ENCODE data around the gene SEC22B. TPM values are rescaled to one million over a fixed set of nuclear protein-coding genes. Genes with fewer than 3 reads are reported as not detected.
"Not testable (repeated sequence)": the region's sequence is repeated elsewhere in the genome, so short reads cannot be mapped to it uniquely, and the experiment has no call there.

SEC22B gene
- total RNA-seq, 2 donors from 2014 or later: 23.9 to 29.7 TPM

DNA sequence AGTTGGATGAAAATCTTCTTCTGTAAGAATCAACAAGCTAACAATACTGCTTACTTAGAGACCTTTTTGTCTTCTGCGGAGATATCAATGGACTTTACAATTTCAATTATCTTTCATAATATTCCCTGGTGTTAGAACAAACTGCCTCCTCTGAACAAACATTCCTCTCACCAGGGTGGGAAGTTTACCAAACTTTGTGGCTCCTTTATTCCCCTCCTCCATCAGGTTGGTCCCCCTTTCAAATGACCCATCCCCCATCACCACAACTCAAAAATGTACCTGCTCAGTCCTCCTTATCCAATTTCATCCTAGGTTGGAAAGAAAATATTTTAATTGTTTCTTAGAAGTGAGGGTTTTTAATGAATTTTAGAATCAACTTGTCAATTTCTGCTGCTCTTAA is 40.2 kb downstream of the SEC22B start:
- ATAC-seq; H3K27me3 Mint-ChIP-seq; H3K4me3 Mint-ChIP-seq; H3K27ac Mint-ChIP-seq; H3K36me3 Mint-ChIP-seq; H3K9me3 Mint-ChIP-seq; DNase-seq (ENCODE audit: low spot score): not testable (repeated sequence)
- H3K4me1 Mint-ChIP-seq (ENCODE audit: low read depth in 2 of 2): peaks cover 9 to 10% of the 10 kb centered on the region in 2 donors

- DNase-seq (ENCODE audit: low spot score); H3K36me3 Mint-ChIP-seq; H3K27me3 Mint-ChIP-seq; H3K4me1 Mint-ChIP-seq (ENCODE audit: low read depth in 2 of 2); H3K27ac Mint-ChIP-seq; H3K4me3 Mint-ChIP-seq; H3K9me3 Mint-ChIP-seq: not testable (repeated sequence)
- peak in 1 of 2 donors; percentile 31 for ATAC-seq
Observed at GRCh38 chr1:120133928-120134325, 42.4 kb downstream of the SEC22B start.

DNA sequence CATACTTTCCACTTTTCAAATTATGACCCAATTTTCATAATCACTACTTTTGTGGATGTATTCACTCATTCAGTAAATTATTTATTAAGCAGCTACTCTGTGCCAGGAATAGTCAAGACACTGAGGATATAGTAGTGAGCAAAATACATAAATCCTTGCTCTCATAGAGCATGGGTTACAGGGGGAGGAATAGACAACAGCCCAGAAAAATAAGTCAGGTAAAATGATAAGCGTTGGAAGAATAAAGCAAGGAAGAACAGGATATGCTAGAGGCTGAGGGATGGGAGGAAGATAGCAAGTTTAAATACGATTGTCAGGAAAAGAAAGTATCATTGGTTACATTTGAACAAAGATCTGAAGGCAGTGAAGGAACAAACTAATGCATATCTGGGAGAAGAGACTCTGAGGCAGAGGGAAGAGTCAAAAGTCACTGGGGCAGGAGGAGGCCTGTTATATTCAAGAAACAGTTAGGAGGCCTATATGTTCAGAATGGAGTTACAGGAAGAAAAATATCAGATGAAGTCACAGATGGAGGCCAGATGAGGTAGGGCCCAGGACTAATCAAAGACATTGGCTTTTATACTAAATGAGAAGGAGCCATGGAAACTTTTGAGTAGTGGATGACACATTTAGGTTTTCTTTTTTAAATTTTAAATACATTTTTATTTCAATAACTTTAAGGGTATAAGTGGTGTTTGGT is 42.9 kb downstream of the SEC22B start:
- H3K4me1 Mint-ChIP-seq (ENCODE audit: low read depth in 2 of 2): peaks cover 6% of the 10 kb centered on the region in 2 donors
- ATAC-seq (peak in 1 of 2 donors; percentile 36), DNase-seq (ENCODE audit: low spot score) (no peak)

DNA sequence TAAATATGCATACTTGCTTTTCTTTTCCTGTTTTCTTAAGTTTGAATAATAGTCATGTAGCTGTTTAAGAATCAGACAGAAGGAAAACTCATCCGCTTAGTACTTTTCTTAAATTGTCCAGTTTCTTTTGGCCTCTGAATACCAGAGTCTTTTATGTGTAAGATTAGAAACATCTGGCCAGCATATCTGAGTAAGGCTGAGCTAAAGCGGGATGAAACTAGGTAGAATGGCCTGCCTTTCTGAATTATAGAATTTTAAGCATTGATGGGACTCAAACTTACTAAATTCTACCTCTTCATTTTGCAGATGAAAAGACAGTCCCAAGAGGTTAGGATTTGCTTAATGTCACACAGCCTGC is 43.9 kb downstream of the SEC22B start:
- not testable (repeated sequence) for H3K36me3 Mint-ChIP-seq; DNase-seq (ENCODE audit: low spot score); ATAC-seq; H3K27me3 Mint-ChIP-seq; H3K4me1 Mint-ChIP-seq (ENCODE audit: low read depth in 2 of 2); H3K9me3 Mint-ChIP-seq; H3K4me3 Mint-ChIP-seq; H3K27ac Mint-ChIP-seq

More for the DNA sequence above, 42.9 kb downstream of the SEC22B start:
- Mint-ChIP-seq H3K27ac (no peak overlapping the region), H3K9me3 (no peaks in the 10 kb centered on the region), H3K27me3 (no peaks in the 10 kb centered on the region), H3K4me3 (no peak overlapping the region), H3K36me3 (no peaks in the 10 kb centered on the region)

GRCh38 chr1:120131611-120132405 is 44.5 kb downstream of the SEC22B start:
- peak; percentile 68 to 76 for ATAC-seq
- H3K36me3 Mint-ChIP-seq; H3K4me1 Mint-ChIP-seq (ENCODE audit: low read depth in 2 of 2); H3K27me3 Mint-ChIP-seq; H3K27ac Mint-ChIP-seq; H3K4me3 Mint-ChIP-seq; H3K9me3 Mint-ChIP-seq; DNase-seq (ENCODE audit: low spot score): not testable (repeated sequence)

DNA sequence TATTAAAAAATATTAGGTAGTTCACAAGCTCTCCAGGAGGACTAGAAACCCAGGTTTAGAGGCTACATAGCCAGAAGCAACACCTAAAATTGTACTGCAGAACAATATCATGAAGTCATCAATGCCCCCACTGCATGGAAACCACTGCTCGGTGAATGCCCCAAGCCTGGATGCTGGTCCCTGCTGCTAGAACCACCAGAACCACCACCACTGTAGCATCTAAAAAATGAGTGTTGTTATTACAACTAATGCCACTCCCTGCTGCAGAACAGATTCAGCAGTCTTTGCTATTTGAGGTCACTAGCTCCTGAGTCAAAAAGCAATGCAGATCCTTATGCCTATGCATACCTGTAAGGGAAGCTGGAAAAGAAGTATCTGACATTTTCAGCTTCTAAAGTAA is 48.4 kb downstream of the SEC22B start:
- DNase-seq (ENCODE audit: low spot score); ATAC-seq; H3K4me3 Mint-ChIP-seq; H3K27me3 Mint-ChIP-seq; H3K27ac Mint-ChIP-seq; H3K36me3 Mint-ChIP-seq; H3K9me3 Mint-ChIP-seq: not testable (repeated sequence)
- H3K4me1 Mint-ChIP-seq (ENCODE audit: low read depth in 2 of 2): peaks cover 11 to 14% of the 10 kb centered on the region in 2 donors

- H3K27me3 Mint-ChIP-seq; H3K9me3 Mint-ChIP-seq; H3K36me3 Mint-ChIP-seq; DNase-seq (ENCODE audit: low spot score); H3K4me3 Mint-ChIP-seq; H3K27ac Mint-ChIP-seq; ATAC-seq: not testable (repeated sequence)
- peaks cover 12 to 23% of the 10 kb centered on the region in 2 donors for H3K4me1 Mint-ChIP-seq (ENCODE audit: low read depth in 2 of 2)
Observed at GRCh38 chr1:120126216-120126615, 50.1 kb downstream of the SEC22B start.

DNA sequence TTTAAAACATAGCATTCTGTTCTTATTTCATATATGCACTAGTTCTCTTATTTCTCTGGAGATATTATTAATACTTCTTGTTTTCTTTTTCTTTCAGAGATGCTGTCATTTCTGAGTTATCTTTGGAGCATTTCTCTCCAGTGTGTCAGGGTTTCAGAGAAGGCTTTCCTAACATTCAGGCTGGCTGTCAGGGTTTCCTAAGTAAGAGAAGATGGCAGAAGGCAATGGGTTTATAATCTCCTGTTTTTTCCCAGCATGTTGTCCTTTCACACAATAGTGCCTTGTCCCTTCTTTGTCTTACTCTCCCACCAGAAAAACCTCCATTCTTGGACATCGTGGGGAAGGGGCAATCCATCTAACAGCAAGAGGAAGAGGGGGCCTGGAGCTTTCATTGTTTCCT is 51.7 kb downstream of the SEC22B start:
- DNase-seq (ENCODE audit: low spot score); H3K36me3 Mint-ChIP-seq; H3K9me3 Mint-ChIP-seq; H3K27me3 Mint-ChIP-seq; ATAC-seq: not testable (repeated sequence)
- H3K4me1 Mint-ChIP-seq (ENCODE audit: low read depth in 2 of 2): peaks cover 12 to 27% of the 10 kb centered on the region in 2 donors
- H3K27ac Mint-ChIP-seq: peak overlapping the region; percentile 47 to 73
- peak overlapping the region; percentile 71 for H3K4me3 Mint-ChIP-seq

GRCh38 chr1:120123813-120124510 is 52.4 kb downstream of the SEC22B start:
- not testable (repeated sequence) for H3K9me3 Mint-ChIP-seq
- peaks cover 12 to 27% of the 10 kb centered on the region in 2 donors for H3K4me1 Mint-ChIP-seq (ENCODE audit: low read depth in 2 of 2)

DNA sequence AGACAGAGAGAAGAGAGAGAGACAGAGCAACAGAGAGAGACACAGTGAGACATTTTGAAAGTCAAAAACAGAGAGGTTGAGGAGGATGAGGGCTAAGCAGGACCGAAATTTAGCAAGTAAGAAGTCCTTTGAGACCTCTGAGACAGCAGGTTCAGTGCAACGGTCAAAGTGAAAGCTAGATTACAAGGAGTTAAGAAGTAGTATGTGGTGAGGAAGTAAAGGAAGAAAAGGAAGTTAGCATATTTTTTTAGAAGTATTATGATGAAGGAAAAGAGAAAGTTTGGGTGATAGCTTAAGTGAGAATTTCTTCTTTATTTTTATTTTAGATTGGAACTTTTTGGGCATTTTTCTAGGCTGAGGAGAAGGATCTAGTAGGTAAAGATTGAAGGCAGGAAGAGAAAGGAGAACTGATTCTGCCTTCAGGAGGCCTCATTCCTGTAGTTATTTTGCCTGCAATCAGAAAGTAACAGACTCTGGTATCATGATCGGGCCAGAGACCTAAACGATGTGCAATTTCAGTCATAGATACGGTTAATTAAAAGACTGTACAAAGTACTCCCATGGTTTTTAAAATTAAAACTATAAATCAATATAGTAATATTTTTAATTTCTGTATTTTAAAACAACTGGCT is 53.9 kb downstream of the SEC22B start:
- H3K9me3 Mint-ChIP-seq; DNase-seq (ENCODE audit: low spot score); H3K36me3 Mint-ChIP-seq; H3K27me3 Mint-ChIP-seq: not testable (repeated sequence)
- H3K4me1 Mint-ChIP-seq (ENCODE audit: low read depth in 2 of 2): peaks cover 12 to 27% of the 10 kb centered on the region in 2 donors
- peak; percentile 72 to 88 for ATAC-seq
- peak overlapping the region; percentile 75 for H3K4me3 Mint-ChIP-seq
- peak overlapping the region; percentile 72 to 76 for H3K27ac Mint-ChIP-seq

More at GRCh38 chr1:120123813-120124510, 52.4 kb downstream of the SEC22B start:
- not testable (repeated sequence) for H3K27me3 Mint-ChIP-seq; DNase-seq (ENCODE audit: low spot score); H3K36me3 Mint-ChIP-seq
- peak overlapping the region; percentile 47 to 73 for H3K27ac Mint-ChIP-seq
- H3K4me3 Mint-ChIP-seq: peak overlapping the region; percentile 71
- peak; percentile 80 to 84 for ATAC-seq

DNA sequence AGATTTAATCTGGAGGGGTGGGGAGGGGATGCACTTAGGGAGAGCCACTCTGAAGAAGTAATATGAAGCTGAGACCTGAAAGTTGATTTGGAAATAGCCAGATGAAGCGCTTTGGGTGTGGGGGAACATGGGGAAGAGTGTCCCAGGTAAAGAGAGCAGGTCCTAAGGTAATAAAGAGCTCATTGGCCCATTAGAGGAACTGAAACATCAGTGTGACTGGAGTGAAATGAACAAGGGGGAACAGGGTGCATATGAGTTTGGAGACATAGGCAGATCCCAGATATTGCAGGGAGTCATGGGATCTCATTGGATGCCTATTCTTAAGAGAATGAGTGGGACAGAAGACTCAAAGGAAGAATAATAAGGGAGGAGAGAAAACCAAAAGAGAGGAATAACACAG is 54.5 kb downstream of the SEC22B start:
- Mint-ChIP-seq H3K27ac (peak overlapping the region; percentile 72 to 76), H3K4me1 (ENCODE audit: low read depth in 2 of 2) (peaks cover 12 to 27% of the 10 kb centered on the region in 2 donors), H3K4me3 (peak overlapping the region; percentile 75)
- ATAC-seq; H3K36me3 Mint-ChIP-seq; H3K27me3 Mint-ChIP-seq; DNase-seq (ENCODE audit: low spot score); H3K9me3 Mint-ChIP-seq: not testable (repeated sequence)

DNA sequence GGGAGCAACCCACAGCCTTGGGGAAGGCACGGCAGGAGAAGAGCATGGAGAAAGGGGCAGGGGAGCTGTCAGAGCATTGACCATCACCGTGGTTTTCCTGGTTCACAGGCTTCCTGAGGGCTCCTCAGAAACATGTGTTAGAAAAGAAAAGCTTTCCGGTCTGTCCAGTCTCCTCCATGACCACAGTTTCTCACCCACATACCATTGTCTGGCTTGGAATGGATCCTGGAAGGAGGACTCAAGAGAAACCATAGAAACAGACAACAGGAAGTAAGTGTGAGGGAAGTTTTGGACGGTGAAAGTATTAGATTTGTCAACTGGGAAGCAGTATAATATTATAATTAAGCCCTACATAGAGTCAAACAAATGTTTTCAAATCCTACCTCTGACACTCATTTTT is 55.8 kb downstream of the SEC22B start:
- DNase-seq (ENCODE audit: low spot score); H3K27ac Mint-ChIP-seq; ATAC-seq; H3K9me3 Mint-ChIP-seq; H3K4me3 Mint-ChIP-seq; H3K36me3 Mint-ChIP-seq; H3K27me3 Mint-ChIP-seq: not testable (repeated sequence)
- peaks cover 12 to 27% of the 10 kb centered on the region in 2 donors for H3K4me1 Mint-ChIP-seq (ENCODE audit: low read depth in 2 of 2)

DNA sequence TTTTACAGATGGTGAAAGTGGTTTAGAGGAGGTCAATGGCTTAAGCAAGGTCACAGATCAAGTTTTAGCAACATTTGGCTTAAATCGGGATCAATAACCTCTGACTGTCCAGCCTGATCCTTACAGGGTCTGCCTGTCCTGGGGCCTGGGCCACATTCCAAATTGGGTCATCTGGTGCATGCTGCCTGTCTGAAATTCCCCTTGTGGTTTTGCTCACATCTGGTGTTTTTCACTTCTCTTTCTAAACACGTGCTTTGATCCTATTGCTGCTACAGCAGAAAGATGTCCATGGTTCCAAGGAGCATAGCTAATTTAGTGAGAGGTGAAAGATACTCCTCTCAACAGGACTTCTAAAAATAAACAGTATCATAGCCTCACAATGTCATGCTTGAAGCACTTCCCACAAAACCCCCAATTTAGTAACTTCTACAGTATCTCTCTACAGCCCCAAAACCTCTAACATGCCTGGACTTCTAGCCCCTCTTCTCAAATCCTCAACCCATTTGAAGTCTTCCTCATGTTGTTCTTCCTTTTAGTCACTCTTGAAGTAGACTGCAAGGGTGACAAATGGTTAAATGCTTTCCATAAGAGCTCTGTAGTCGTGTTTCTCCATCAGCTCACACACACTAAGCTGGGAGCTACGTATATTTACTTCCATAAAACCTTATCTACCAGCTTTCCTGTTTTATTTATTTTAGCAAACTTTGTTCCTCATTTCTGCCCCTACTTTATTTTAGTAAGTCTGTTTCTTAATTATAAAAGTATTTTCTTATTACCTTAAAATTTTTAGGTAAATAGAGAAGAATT is 58.7 kb downstream of the SEC22B start:
- not testable (repeated sequence) for DNase-seq (ENCODE audit: low spot score); H3K4me3 Mint-ChIP-seq; H3K27ac Mint-ChIP-seq; H3K36me3 Mint-ChIP-seq; H3K9me3 Mint-ChIP-seq; H3K27me3 Mint-ChIP-seq
- peaks cover 4 to 13% of the 10 kb centered on the region in 2 donors for H3K4me1 Mint-ChIP-seq (ENCODE audit: low read depth in 2 of 2)
- ATAC-seq: peak in 1 of 2 donors; percentile 40

Data from natural killer cell treated with Interleukin-12 subunit alpha and Interleukin-12 subunit beta and Interleukin-15 and Interleukin-18, amount 100 ng/mL, for 72 hours (primary cell).